ENCODE results near the gene CD48.
"Not testable (repeated sequence)": the region's sequence is repeated elsewhere in the genome, so short reads cannot be mapped to it uniquely, and the experiment has no call there.

Gene CD48

GRCh38 chr1:160709715-160710114 is 1.9 kb downstream of the CD48 start:
- FAIRE-seq (peak; percentile 21), DNase-seq (ENCODE audit: insufficient read length) (no peak)
- TF ChIP-seq TAF1 (IDR thresholded peaks at IDR 0.05; ENCODE audit: borderline replicate concordance, low read depth, low read length) (no peak), POLR2A (IDR thresholded peaks at IDR 0.05; ENCODE audit: low read depth, low read length) (0 out of 2 replicates have a peak, but pooled peaks have one; percentile 17)

GRCh38 chr1:160708801-160709200 is 2.8 kb downstream of the CD48 start:
- DNase-seq (ENCODE audit: insufficient read length) = no peak
- peak; percentile 96 for FAIRE-seq

GRCh38 chr1:160708118-160708517 is 3.5 kb downstream of the CD48 start:
- no peak; the same call in 1 of the 2 replicates for TF ChIP-seq POLR2AphosphoS5 (IDR thresholded peaks at IDR 0.05; ENCODE audit: low read depth, low read length)
- no peak; the same call in 1 of the 2 replicates for TF ChIP-seq POLR2A (IDR thresholded peaks at IDR 0.05; ENCODE audit: low read depth, low read length)
- TF ChIP-seq TAF1 (IDR thresholded peaks at IDR 0.05; ENCODE audit: borderline replicate concordance, low read depth, low read length) = no peak
- DNase-seq (ENCODE audit: insufficient read length) = no peak
- FAIRE-seq = no peak

More at GRCh38 chr1:160708801-160709200, 2.8 kb downstream of the CD48 start:
- TF ChIP-seq POLR2A (IDR thresholded peaks at IDR 0.05; ENCODE audit: low read depth, low read length) (peak; percentile 22; the same call in 1 of the 2 replicates), TAF1 (IDR thresholded peaks at IDR 0.05; ENCODE audit: borderline replicate concordance, low read depth, low read length) (no peak), POLR2AphosphoS5 (IDR thresholded peaks at IDR 0.05; ENCODE audit: low read depth, low read length) (peak; percentile 68; the same call in 1 of the 2 replicates)

- TF ChIP-seq POLR2A (IDR thresholded peaks at IDR 0.05; ENCODE audit: low read depth, low read length) = peak; percentile 64; the same call in 1 of the 2 replicates
- 0 out of 2 replicates have a peak, but pooled peaks have one; percentile 36 for TF ChIP-seq TAF1 (IDR thresholded peaks at IDR 0.05; ENCODE audit: borderline replicate concordance, low read depth, low read length)
- peak; percentile 45; the same call in 1 of the 2 replicates for TF ChIP-seq POLR2AphosphoS5 (IDR thresholded peaks at IDR 0.05; ENCODE audit: low read depth, low read length)
- FAIRE-seq = peak; percentile 98
- DNase-seq (ENCODE audit: insufficient read length) = no peak
Measured at GRCh38 chr1:160707236-160708064, 4.2 kb downstream of the CD48 start.

- TF ChIP-seq TAF1 (IDR thresholded peaks at IDR 0.05; ENCODE audit: borderline replicate concordance, low read depth, low read length) = no peak
- no peak for TF ChIP-seq POLR2A (IDR thresholded peaks at IDR 0.05; ENCODE audit: low read depth, low read length)
- no peak for TF ChIP-seq POLR2AphosphoS5 (IDR thresholded peaks at IDR 0.05; ENCODE audit: low read depth, low read length)
- FAIRE-seq (peak; percentile 30), DNase-seq (ENCODE audit: insufficient read length) (no peak)
Measured at GRCh38 chr1:160706526-160707235, 4.9 kb downstream of the CD48 start.

GRCh38 chr1:160705742-160706141 is 5.9 kb downstream of the CD48 start:
- DNase-seq (ENCODE audit: insufficient read length) = no peak
- TF ChIP-seq POLR2AphosphoS5 (IDR thresholded peaks at IDR 0.05; ENCODE audit: low read depth, low read length) (no peak), POLR2A (IDR thresholded peaks at IDR 0.05; ENCODE audit: low read depth, low read length) (no peak), TAF1 (IDR thresholded peaks at IDR 0.05; ENCODE audit: borderline replicate concordance, low read depth, low read length) (no peak)
- FAIRE-seq = peak; percentile 14

GRCh38 chr1:160705212-160705621 is 6.4 kb downstream of the CD48 start:
- DNase-seq (ENCODE audit: insufficient read length) = not testable (repeated sequence)
- peak; percentile 92 for FAIRE-seq

GRCh38 chr1:160704250-160704649 is 7.4 kb downstream of the CD48 start:
- FAIRE-seq = no peak
- TF ChIP-seq POLR2AphosphoS5 (IDR thresholded peaks at IDR 0.05; ENCODE audit: low read depth, low read length) (no peak; the same call in 1 of the 2 replicates), POLR2A (IDR thresholded peaks at IDR 0.05; ENCODE audit: low read depth, low read length) (no peak), TAF1 (IDR thresholded peaks at IDR 0.05; ENCODE audit: borderline replicate concordance, low read depth, low read length) (no peak)

More at GRCh38 chr1:160705212-160705621, 6.4 kb downstream of the CD48 start:
- peak; percentile 24; the same call in 1 of the 2 replicates for TF ChIP-seq POLR2A (IDR thresholded peaks at IDR 0.05; ENCODE audit: low read depth, low read length)

GRCh38 chr1:160702100-160702499 is 9.5 kb downstream of the CD48 start:
- FAIRE-seq (no peak), DNase-seq (ENCODE audit: insufficient read length) (no peak)
- 0 out of 2 replicates have a peak, but pooled peaks have one; percentile 45 for TF ChIP-seq POLR2AphosphoS5 (IDR thresholded peaks at IDR 0.05; ENCODE audit: low read depth, low read length)
- TF ChIP-seq POLR2A (IDR thresholded peaks at IDR 0.05; ENCODE audit: low read depth, low read length) = peak; percentile 33; the same call in 1 of the 2 replicates
- TF ChIP-seq TAF1 (IDR thresholded peaks at IDR 0.05; ENCODE audit: borderline replicate concordance, low read depth, low read length) = no peak

More at GRCh38 chr1:160704250-160704649, 7.4 kb downstream of the CD48 start:
- no peak for DNase-seq (ENCODE audit: insufficient read length)

GRCh38 chr1:160692390-160692789 is 19.2 kb downstream of the CD48 start:
- not testable (repeated sequence) for FAIRE-seq; DNase-seq (ENCODE audit: insufficient read length)

- TF ChIP-seq POLR2A (IDR thresholded peaks at IDR 0.05; ENCODE audit: low read depth, low read length) (no peak), TAF1 (IDR thresholded peaks at IDR 0.05; ENCODE audit: borderline replicate concordance, low read depth, low read length) (no peak), POLR2AphosphoS5 (IDR thresholded peaks at IDR 0.05; ENCODE audit: low read depth, low read length) (no peak)
- DNase-seq (ENCODE audit: insufficient read length) (no peak), FAIRE-seq (no peak)
Measured at GRCh38 chr1:160685266-160685665, 26.4 kb downstream of the CD48 start.
